Activated T-helper 1 cell treated with anti-CD3 and anti-CD28 coated beads, Interleukin-2, amount 50 U/mL, for 16 hours (primary cell): ENCODE results near the gene STAC3.

Experiments used
- DNase-seq, 2 donors: peaks; one replicate each; pipeline ENCODE4 v3.0.0-alpha.2; 2020; ENCODE audit warnings: low read depth in 1 of 2, low spot score in 1 of 2

STAC3 gene

GRCh38 chr12:57195611-57196371 is 55.2 kb downstream of the STAC3 start:
- no peak for DNase-seq

- DNase-seq = no peak
These were observed 55.8 kb downstream of the STAC3 start for GRCh38 chr12:57195186-57195585.

GRCh38 chr12:57194253-57194652 is 56.7 kb downstream of the STAC3 start:
- no peak for DNase-seq

- no peak for DNase-seq
These were observed 57.2 kb downstream of the STAC3 start for GRCh38 chr12:57193706-57194245.
